OCI-LY1 (cell line): Measurements from ENCODE around the gene BNIP1.

Experiments
- H2AFZ ChIP-seq: fragments of 200-600 bp; sonication (generic), shearing (Covaris generic); 2 replicates; pipeline ENCODE4 v1.6.0; 2014; ENCODE audit warnings: antibody characterized with exemption, mild to moderate bottlenecking, low read length
- H3F3A ChIP-seq: fragments of 200-600 bp; sonication (generic), shearing (Covaris generic); 2 replicates; pipeline ENCODE4 v1.6.0; 2014; ENCODE audit warnings: mild to moderate bottlenecking, antibody characterized with exemption, low read length, moderate library complexity; ENCODE audit not compliant: insufficient read depth
- H3K27ac ChIP-seq: fragments of 200-600 bp; sonication (generic); 2 replicates; pipeline ENCODE4 v1.5.1; 2014; ENCODE audit warnings: low read length, mixed run types, mild to moderate bottlenecking, low read depth; ENCODE audit not compliant: poor library complexity, severe bottlenecking
- H3K27me3 ChIP-seq: fragments of 200-600 bp; sonication (generic); 2 replicates; pipeline ENCODE4 v1.6.0; 2014; ENCODE audit warnings: antibody characterized with exemption, mild to moderate bottlenecking, low read length, moderate library complexity; ENCODE audit not compliant: insufficient read depth
- H3K36me3 ChIP-seq: fragments of 200-600 bp; sonication (generic); 2 replicates; pipeline ENCODE4 v1.6.1; 2014; ENCODE audit warnings: mild to moderate bottlenecking, antibody characterized with exemption, low read length, moderate library complexity, mixed read lengths; ENCODE audit not compliant: insufficient read depth
- H3K4me1 ChIP-seq: fragments of 200-600 bp; sonication (generic); 2 replicates; pipeline ENCODE4 v1.5.1; 2014; ENCODE audit warnings: mild to moderate bottlenecking, low read length, moderate library complexity; ENCODE audit not compliant: insufficient read depth, severe bottlenecking
- H3K4me2 ChIP-seq: fragments of 200-600 bp; sonication (generic), shearing (Covaris generic); 2 replicates; pipeline ENCODE4 v1.6.1; 2014; ENCODE audit warnings: low read length
- H3K4me3 ChIP-seq: fragments of 200-600 bp; sonication (generic); 2 replicates; pipeline ENCODE4 v1.5.1; 2014; ENCODE audit warnings: low read length, low read depth, mild to moderate bottlenecking, mixed read lengths; ENCODE audit not compliant: poor library complexity, severe bottlenecking
- H3K79me2 ChIP-seq: fragments of 200-600 bp; shearing (Covaris generic); 2 replicates; pipeline ENCODE4 v1.6.1; 2016; ENCODE audit warnings: mixed run types, low read length, mixed read lengths; ENCODE audit not compliant: insufficient read depth
- H3K9ac ChIP-seq: fragments of 200-600 bp; sonication (generic), shearing (Covaris generic); 2 replicates; pipeline ENCODE4 v1.6.1; 2014; ENCODE audit warnings: mild to moderate bottlenecking, low read length, mixed read lengths
- H3K9me2 ChIP-seq: fragments of 200-600 bp; sonication (generic), shearing (Covaris generic); 2 replicates; pipeline ENCODE4 v1.6.1; 2014; ENCODE audit warnings: low read depth, mild to moderate bottlenecking, low read length, mixed read lengths
- H3K9me3 ChIP-seq: fragments of 200-600 bp; shearing (Covaris generic); 2 replicates; pipeline ENCODE4 v1.6.1; 2014; ENCODE audit warnings: low read length, mixed read lengths
- H4K20me1 ChIP-seq: fragments of 200-600 bp; sonication (generic), shearing (Covaris generic); 2 replicates; pipeline ENCODE4 v1.6.0; 2016; ENCODE audit warnings: mild to moderate bottlenecking, low read length; ENCODE audit not compliant: insufficient read depth
- CTCF ChIP-seq: fragments of 200-600 bp; sonication (generic), shearing (Covaris generic); IDR thresholded peaks from 2 replicates; pipeline ENCODE4 v1.5.1; 2017; ENCODE audit warnings: mild to moderate bottlenecking, antibody characterized with exemption, low read length, moderate library complexity, mixed read lengths
- EZH2 ChIP-seq: fragments of 200-600 bp; sonication (generic), shearing (Covaris generic); IDR thresholded peaks from 2 replicates; pipeline ENCODE4 v1.8.0; 2017; ENCODE audit warnings: borderline replicate concordance, mixed run types, mild to moderate bottlenecking, antibody characterized with exemption, low read length, moderate library complexity, mixed read lengths

The BNIP1 gene

GRCh38 chr5:173204185-173204979, 60.1 kb downstream of the BNIP1 start:
- no peak overlapping the region for H2AFZ ChIP-seq
- H3K9me3 ChIP-seq: no peaks in the 10 kb centered on the region
- H3K9me2 ChIP-seq: no peaks in the 10 kb centered on the region
- no peak overlapping the region for H3K4me3 ChIP-seq
- H3K4me1 ChIP-seq: no peaks in the 10 kb centered on the region
- peak; percentile 63 for TF ChIP-seq CTCF
- TF ChIP-seq EZH2: no peak
- no peak overlapping the region for H3K4me2 ChIP-seq
- H3K36me3 ChIP-seq: no peaks in the 10 kb centered on the region; the same call in 1 of the 2 replicates
- H3F3A ChIP-seq: no peaks in the 10 kb centered on the region
- H3K79me2 ChIP-seq: no peaks in the 10 kb centered on the region
- H4K20me1 ChIP-seq: no peaks in the 10 kb centered on the region
- no peak overlapping the region for H3K27ac ChIP-seq
- no peak overlapping the region for H3K9ac ChIP-seq
- peaks cover 14% of the 10 kb centered on the region; the same call in 1 of the 2 replicates for H3K27me3 ChIP-seq

- H3K9ac ChIP-seq: no peak overlapping the region
- no peak overlapping the region for H3K4me2 ChIP-seq
- no peaks in the 10 kb centered on the region for H3K9me2 ChIP-seq
- no peak for TF ChIP-seq CTCF
- no peak for TF ChIP-seq EZH2
- no peak overlapping the region for H3K4me3 ChIP-seq
- H2AFZ ChIP-seq: no peak overlapping the region
- no peak overlapping the region for H3K27ac ChIP-seq
- H3K36me3 ChIP-seq: no peaks in the 10 kb centered on the region
- peaks cover 10% of the 10 kb centered on the region; the same call in 1 of the 2 replicates for H3K27me3 ChIP-seq
- H3K4me1 ChIP-seq: no peaks in the 10 kb centered on the region
- no peaks in the 10 kb centered on the region for H3F3A ChIP-seq
- no peaks in the 10 kb centered on the region for H3K9me3 ChIP-seq
- no peaks in the 10 kb centered on the region for H3K79me2 ChIP-seq
- H4K20me1 ChIP-seq: no peaks in the 10 kb centered on the region
Measured at GRCh38 chr5:173205916-173206315, 61.6 kb downstream of the BNIP1 start.

- H3K27me3 ChIP-seq: peaks cover 14% of the 10 kb centered on the region
- H3K4me3 ChIP-seq: no peak overlapping the region
Measured at GRCh38 chr5:173208296-173208695, 64.0 kb downstream of the BNIP1 start.

More at GRCh38 chr5:173208296-173208695, 64.0 kb downstream of the BNIP1 start:
- Histone ChIP-seq H3K79me2 (no peaks in the 10 kb centered on the region), H3K9ac (no peak overlapping the region), H3K36me3 (no peaks in the 10 kb centered on the region), H3F3A (no peaks in the 10 kb centered on the region), H3K4me2 (no peak overlapping the region), H4K20me1 (no peaks in the 10 kb centered on the region), H3K9me2 (no peaks in the 10 kb centered on the region), H3K27ac (no peak overlapping the region), H3K9me3 (no peaks in the 10 kb centered on the region), H3K4me1 (no peaks in the 10 kb centered on the region), H2AFZ (no peak overlapping the region)
- TF ChIP-seq CTCF: no peak
- no peak for TF ChIP-seq EZH2
